DND-41 (cell line): ENCODE data around the gene TUB.

Experiments used
- ATAC-seq: fragments of 200-7000 bp; cut with Tn5 transposase; 3 replicates; pipeline ENCODE4 v1.9.1; 2021; ENCODE audit warnings: low read depth; ENCODE audit not compliant: insufficient read depth
- DNase-seq: peaks from one replicate; pipeline ENCODE4 v3.0.0-alpha.2; 2020
- H2AFZ ChIP-seq: 2 replicates; pipeline ENCODE4 v1.6.0; 2012; ENCODE audit warnings: low read depth, low read length
- H3K27ac ChIP-seq: 2 replicates; pipeline ENCODE4 v1.5.1; 2012; ENCODE audit warnings: low read length, inconsistent platforms
- H3K27me3 ChIP-seq: fragments of 200-600 bp; sonication (generic); 2 replicates; pipeline ENCODE4 v1.6.0; 2012; ENCODE audit warnings: low read length, mild to moderate bottlenecking, inconsistent platforms; ENCODE audit not compliant: insufficient read depth, poor library complexity
- H3K36me3 ChIP-seq: 2 replicates; pipeline ENCODE4 v1.5.1; 2012; ENCODE audit warnings: low read length, inconsistent platforms; ENCODE audit not compliant: insufficient read depth
- H3K4me1 ChIP-seq: 2 replicates; pipeline ENCODE4 v1.5.1; 2012; ENCODE audit warnings: mild to moderate bottlenecking, low read length; ENCODE audit not compliant: insufficient read depth
- H3K4me2 ChIP-seq: 2 replicates; pipeline ENCODE4 v1.6.0; 2012; ENCODE audit warnings: mild to moderate bottlenecking, moderate library complexity, low read length, inconsistent platforms; ENCODE audit not compliant: insufficient read depth
- H3K4me3 ChIP-seq, 2 experiments: fragments of 200-600 bp in 1 of 2; shearing (Covaris generic) in 1 of 2; 2 replicates each; pipeline ENCODE4 v1.5.1; 2012 to 2016; ENCODE audit warnings: inconsistent platforms in 2 of 2, low read length in 2 of 2, mild to moderate bottlenecking in 2 of 2, low read depth in 1 of 2, moderate library complexity in 1 of 2
- H3K79me2 ChIP-seq: 2 replicates; pipeline ENCODE4 v1.6.0; 2012; ENCODE audit warnings: low read length, inconsistent platforms; ENCODE audit not compliant: insufficient read depth
- H3K9ac ChIP-seq: 2 replicates; pipeline ENCODE4 v1.6.0; 2012; ENCODE audit warnings: low read depth, mild to moderate bottlenecking, inconsistent platforms, low read length, moderate library complexity
- H3K9me3 ChIP-seq: 2 replicates; pipeline ENCODE4 v1.5.1; 2012; ENCODE audit warnings: low read length, moderate library complexity, mild to moderate bottlenecking, inconsistent platforms; ENCODE audit not compliant: insufficient read depth, severe bottlenecking
- H4K20me1 ChIP-seq: 2 replicates; pipeline ENCODE4 v1.6.0; 2012; ENCODE audit warnings: low read length; ENCODE audit not compliant: insufficient read depth
- EZH2 ChIP-seq: IDR thresholded peaks from 3 replicates; pipeline ENCODE4 v1.6.1; 2012; ENCODE audit warnings: borderline replicate concordance, low read depth, mild to moderate bottlenecking, moderate library complexity, low read length, inconsistent platforms; ENCODE audit not compliant: severe bottlenecking
- TF ChIP-seq, protein P1 (sequence below): IDR thresholded peaks from 2 replicates; pipeline ENCODE4 v1.5.1; 2012; ENCODE audit warnings: borderline replicate concordance, low read length, moderate library complexity, mild to moderate bottlenecking; ENCODE audit not compliant: poor library complexity, severe bottlenecking; ENCODE audit errors: extremely low read depth

TUB gene

GRCh38 chr11:8036986-8037385 is 44.0 kb upstream of the TUB start:
- Histone ChIP-seq H3K4me1 (no peaks in the 10 kb centered on the region), H3K9me3 (no peaks in the 10 kb centered on the region), H3K36me3 (no peaks in the 10 kb centered on the region), H3K79me2 (no peaks in the 10 kb centered on the region), H3K9ac (no peak overlapping the region), H3K4me3 (no peak overlapping the region), H4K20me1 (no peaks in the 10 kb centered on the region), H3K4me2 (no peak overlapping the region), H3K27ac (no peak overlapping the region), H3K27me3 (no peaks in the 10 kb centered on the region), H2AFZ (no peak overlapping the region)
- ATAC-seq: no peak
- no peak for DNase-seq
- no peak for TF ChIP-seq EZH2
- TF ChIP-seq, protein P1, sequence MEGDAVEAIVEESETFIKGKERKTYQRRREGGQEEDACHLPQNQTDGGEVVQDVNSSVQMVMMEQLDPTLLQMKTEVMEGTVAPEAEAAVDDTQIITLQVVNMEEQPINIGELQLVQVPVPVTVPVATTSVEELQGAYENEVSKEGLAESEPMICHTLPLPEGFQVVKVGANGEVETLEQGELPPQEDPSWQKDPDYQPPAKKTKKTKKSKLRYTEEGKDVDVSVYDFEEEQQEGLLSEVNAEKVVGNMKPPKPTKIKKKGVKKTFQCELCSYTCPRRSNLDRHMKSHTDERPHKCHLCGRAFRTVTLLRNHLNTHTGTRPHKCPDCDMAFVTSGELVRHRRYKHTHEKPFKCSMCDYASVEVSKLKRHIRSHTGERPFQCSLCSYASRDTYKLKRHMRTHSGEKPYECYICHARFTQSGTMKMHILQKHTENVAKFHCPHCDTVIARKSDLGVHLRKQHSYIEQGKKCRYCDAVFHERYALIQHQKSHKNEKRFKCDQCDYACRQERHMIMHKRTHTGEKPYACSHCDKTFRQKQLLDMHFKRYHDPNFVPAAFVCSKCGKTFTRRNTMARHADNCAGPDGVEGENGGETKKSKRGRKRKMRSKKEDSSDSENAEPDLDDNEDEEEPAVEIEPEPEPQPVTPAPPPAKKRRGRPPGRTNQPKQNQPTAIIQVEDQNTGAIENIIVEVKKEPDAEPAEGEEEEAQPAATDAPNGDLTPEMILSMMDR: no peak

GRCh38 chr11:8038393-8038792 is 42.6 kb upstream of the TUB start:
- no peak for TF ChIP-seq EZH2
- TF ChIP-seq, protein P1: no peak
- Histone ChIP-seq H3K4me2 (no peak overlapping the region), H3K9me3 (no peaks in the 10 kb centered on the region)

GRCh38 chr11:8038811-8039529 is 42.0 kb upstream of the TUB start:
- Histone ChIP-seq H3K79me2 (no peaks in the 10 kb centered on the region), H3K27ac (no peak overlapping the region), H3K4me1 (no peaks in the 10 kb centered on the region), H4K20me1 (no peaks in the 10 kb centered on the region), H3K4me2 (no peak overlapping the region), H3K27me3 (no peaks in the 10 kb centered on the region), H2AFZ (no peak overlapping the region), H3K36me3 (no peaks in the 10 kb centered on the region), H3K4me3 (no peak overlapping the region), H3K9me3 (no peaks in the 10 kb centered on the region), H3K9ac (no peak overlapping the region)
- TF ChIP-seq, protein P1: no peak
- TF ChIP-seq EZH2: no peak
- DNase-seq: no peak
- ATAC-seq: no peak

More at GRCh38 chr11:8038393-8038792, 42.6 kb upstream of the TUB start:
- ATAC-seq: no peak
- H3K36me3 ChIP-seq: no peaks in the 10 kb centered on the region
- H3K4me1 ChIP-seq: no peaks in the 10 kb centered on the region
- no peaks in the 10 kb centered on the region for H4K20me1 ChIP-seq
- no peaks in the 10 kb centered on the region for H3K79me2 ChIP-seq
- H2AFZ ChIP-seq: no peak overlapping the region
- H3K9ac ChIP-seq: no peak overlapping the region
- DNase-seq: no peak
- no peak overlapping the region for H3K27ac ChIP-seq
- H3K27me3 ChIP-seq: no peaks in the 10 kb centered on the region
- H3K4me3 ChIP-seq: no peak overlapping the region
